A549 (cell line): Measurements from ENCODE around the gene TNFRSF19. TPM values are rescaled to one million over a fixed set of nuclear protein-coding genes. Genes with fewer than 3 reads are reported as not detected.

Experiments used
- ATAC-seq, 2 experiments: fragments of 200-7000 bp in 1 of 2; fragments of >200 bp in 1 of 2; cut with Nextera tagmentation in 1 of 2; cut with Tn5 transposase in 1 of 2; 3 replicates each; pipeline versions ENCODE4 v1.8.0 to v1.9.1; 2018 to 2020; ENCODE audit warnings: mild to moderate bottlenecking in 1 of 2, moderate library complexity in 1 of 2
- CTCF ChIA-PET: fragments of 300-600 bp; sonication (Branson Sonifier 250); formaldehyde crosslinking; extraction: SDS; loops from one replicate; lab custom pipeline; 2021; ENCODE audit warnings: antibody characterized with exemption, inconsistent platforms; lab: Yijun Ruan, JAX
- POLR2A ChIA-PET: fragments of 350-600 bp; formaldehyde crosslinking; extraction: SDS; loops from one replicate; lab custom pipeline; 2021; ENCODE audit warnings: antibody characterized with exemption, inconsistent platforms; lab: Yijun Ruan, JAX
- DNase-seq, 2 experiments: peaks; one replicate each; pipeline versions ENCODE4 v3.0.0 to v3.0.0-alpha.2; 2011 to 2016; ENCODE audit warnings: low read depth in 1 of 2, low spot score in 1 of 2
- FAIRE-seq: peaks from 2 replicates; lab custom pipeline; 2011; peaks lifted over from hg19 to GRCh38; lab: Jason Lieb, UNC
- H3K27ac ChIP-seq, 2 experiments: fragments of >200 bp; sonication (Bioruptor Twin); formaldehyde crosslinking; 3 replicates each; pipeline ENCODE4 v1.5.1; 2016 to 2017
- H3K4me1 ChIP-seq: fragments of >200 bp; sonication (Bioruptor Twin); formaldehyde crosslinking; 3 replicates; pipeline ENCODE4 v1.6.1; 2016
- H3K4me2 ChIP-seq: fragments of >200 bp; sonication (Bioruptor Twin); formaldehyde crosslinking; 3 replicates; pipeline ENCODE4 v1.6.1; 2016
- H3K4me3 ChIP-seq: fragments of >200 bp; sonication (Bioruptor Twin); formaldehyde crosslinking; 3 replicates; pipeline ENCODE4 v1.5.1; 2016
- H3K9me3 ChIP-seq: fragments of >200 bp; sonication (Bioruptor Twin); formaldehyde crosslinking; 3 replicates; pipeline ENCODE4 v1.6.1; 2016
- CBX2 ChIP-seq: fragments of 200-600 bp; sonication (generic); IDR thresholded peaks from 2 replicates; pipeline ENCODE4 v1.6.1; 2016; ENCODE audit warnings: low read depth, mild to moderate bottlenecking, borderline replicate concordance
- CBX8 ChIP-seq: fragments of 200-600 bp; sonication (generic); IDR thresholded peaks from 2 replicates; pipeline ENCODE4 v1.6.1; 2016
- CHD4 ChIP-seq: fragments of 200-600 bp; sonication (generic); IDR thresholded peaks from 2 replicates; pipeline ENCODE4 v1.6.1; 2016; ENCODE audit warnings: antibody characterized with exemption, mild to moderate bottlenecking, borderline replicate concordance
- CTCF ChIP-seq: fragments of >200 bp; sonication (Bioruptor Twin); formaldehyde crosslinking; IDR thresholded peaks from 3 replicates; pipeline ENCODE4 v1.5.1; 2016
- EHF ChIP-seq: fragments of 250-450 bp; sonication (Bioruptor Pico); IDR thresholded peaks from 2 replicates; pipeline ENCODE4 v1.5.0; 2020; ENCODE audit warnings: mild to moderate bottlenecking
- ESRRA ChIP-seq: fragments of 150-350 bp; IDR thresholded peaks from 2 replicates; pipeline ENCODE4 v1.6.1; 2014; ENCODE audit warnings: mild to moderate bottlenecking, low read length, borderline replicate concordance
- FOSL2 ChIP-seq, 2 experiments: fragments of 450-650 bp in 1 of 2; fragments of >200 bp in 1 of 2; sonication (Bioruptor Twin) in 1 of 2; formaldehyde crosslinking; IDR thresholded peaks; 2 replicates each; pipeline versions ENCODE4 v1.5.0 to v1.6.1; 2016 to 2020; ENCODE audit warnings: mild to moderate bottlenecking in 1 of 2, moderate library complexity in 1 of 2
- FOXS1 ChIP-seq: fragments of 250-450 bp; sonication (Bioruptor Pico); IDR thresholded peaks from 2 replicates; pipeline ENCODE4 v1.5.0; 2020; ENCODE audit warnings: mild to moderate bottlenecking, moderate library complexity
- HDAC2 ChIP-seq: fragments of 200-600 bp; sonication (generic); IDR thresholded peaks from 2 replicates; pipeline ENCODE4 v1.6.1; 2016
- HMGXB4 ChIP-seq: fragments of 250-450 bp; sonication (Bioruptor Pico); IDR thresholded peaks from 2 replicates; pipeline ENCODE4 v1.5.0; 2021; ENCODE audit warnings: mild to moderate bottlenecking, moderate library complexity, borderline replicate concordance
- MAFK ChIP-seq: fragments of 450-650 bp; IDR thresholded peaks from 2 replicates; pipeline ENCODE4 v1.6.1; 2014; ENCODE audit not compliant: partially characterized antibody
- RARB ChIP-seq: fragments of 250-450 bp; sonication (Bioruptor Pico); IDR thresholded peaks from 2 replicates; pipeline ENCODE4 v1.8.0; 2021; ENCODE audit warnings: mild to moderate bottlenecking, moderate library complexity
- REST ChIP-seq: fragments of 200-600 bp; sonication (generic); IDR thresholded peaks from 2 replicates; pipeline ENCODE4 v1.6.1; 2016; ENCODE audit warnings: antibody characterized with exemption, mild to moderate bottlenecking, moderate library complexity
- SREBF2 ChIP-seq: fragments of 450-650 bp; IDR thresholded peaks from 2 replicates; pipeline ENCODE4 v1.6.1; 2014; ENCODE audit warnings: mild to moderate bottlenecking, moderate library complexity
- TP53 ChIP-seq: fragments of 250-450 bp; sonication (Bioruptor Pico); IDR thresholded peaks from 2 replicates; pipeline ENCODE4 v1.5.0; 2021; ENCODE audit warnings: mild to moderate bottlenecking, moderate library complexity
- WGBS: methylation state at CpG from one replicate; pipeline ENCODE4 v1.1.6; 2017; ENCODE audit errors: missing lambda C conversion rate; 5-methylcytosine and 5-hydroxymethylcytosine counted together
- polyA plus RNA-seq, 4 experiments: library from polyadenylated mRNA; depleted of rRNA in 3 of 4; stranded (reverse); fragments of >200 nt; fragmentation: RNase III in 1 of 4; extraction: RNeasy Plus Mini Kit Qiagen cat#74134 plus additional on column Dnase treatment in 1 of 4; gene quantifications; 2 replicates in 3 of 4; 3 replicates in 1 of 4; pipeline ENCODE4 v1.2.3, GENCODE V29; 2011 to 2017

TNFRSF19 gene
- polyA plus RNA-seq, 2 of the 4 experiments (the other 2 are of a cell fraction) = 1.2 to 1.9 TPM

- no peak for TF ChIP-seq REST
Observed at GRCh38 chr13:23701636-23702035, 131.4 kb downstream of the TNFRSF19 start (continued).

GRCh38 chr13:23703246-23703860 lies 133.1 kb downstream of the TNFRSF19 start:
- H3K4me2 ChIP-seq = no peak overlapping the region
- H3K4me3 ChIP-seq = no peak overlapping the region
- 77% methylated on average over 11 of the region's 11 CpGs for WGBS
- H3K9me3 ChIP-seq = no peaks in the 10 kb centered on the region
- DNase-seq (no peak), ATAC-seq (no peak), FAIRE-seq (no peak)
- no peak overlapping the region for H3K27ac ChIP-seq
- no peak for TF ChIP-seq SREBF2
- no peak for TF ChIP-seq FOXS1 (CRISPR knock-in tag)
- TF ChIP-seq EHF (CRISPR knock-in tag) = no peak
- TF ChIP-seq HMGXB4 (CRISPR knock-in tag) = no peak
- TF ChIP-seq, all 56 proteins: peak for 0
- CTCF ChIA-PET = interaction anchor here (0.7 to 2.0 kb wide), 3 partner anchors 38 to 236 kb away, joined by 3 to 7 read pairs (median 5); no protein-coding TSS in a partner anchor
- POLR2A ChIA-PET = no interaction called here
- H3K4me1 ChIP-seq = no peaks in the 10 kb centered on the region

- WGBS = 54% methylated on average over 2 of the region's 2 CpGs
- FAIRE-seq = no peak
- ATAC-seq = no peak
Observed at GRCh38 chr13:23705583-23705982, 135.4 kb downstream of the TNFRSF19 start.

More at GRCh38 chr13:23705583-23705982, 135.4 kb downstream of the TNFRSF19 start:
- no peak for DNase-seq
- no peak overlapping the region for H3K4me2 ChIP-seq
- no peak overlapping the region for H3K4me3 ChIP-seq
- no peak overlapping the region for H3K27ac ChIP-seq
- no peaks in the 10 kb centered on the region for H3K4me1 ChIP-seq
- ChIA-PET CTCF (interaction anchor here (1.2 kb wide), 1 partner anchor 164 kb away, joined by 3 read pairs; no protein-coding TSS in a partner anchor), POLR2A (no interaction called here)
- TF ChIP-seq HDAC2 (no peak), RARB (CRISPR knock-in tag) (no peak), CBX2 (no peak), ESRRA (no peak), CTCF (no peak), CBX8 (no peak), FOSL2 (IDR thresholded peaks at IDR 0.05) (no peak), FOSL2 (CRISPR knock-in tag; IDR thresholded peaks at IDR 0.05) (no peak), CHD4 (no peak), MAFK (no peak), TP53 (CRISPR knock-in tag) (no peak)
- no peaks in the 10 kb centered on the region for H3K9me3 ChIP-seq
